PC-9 (cell line): Measurements from ENCODE around the gene AKT1. TPM values are rescaled to one million over a fixed set of nuclear protein-coding genes. Genes with fewer than 3 reads are reported as not detected.

ENCODE experiments used
- BruUV-seq: library from RNA; stranded (reverse); fragments of 400-500 nt; replicated peaks from 2 replicates; lab custom pipeline; 2021; lab: Mats Ljungman, UMichigan
- CTCF ChIA-PET: fragments of 300-600 bp; sonication (Branson Sonifier 250); formaldehyde crosslinking; loops from one replicate; lab custom pipeline; 2022; ENCODE audit warnings: antibody characterized with exemption; lab: Charles Lee
- POLR2A ChIA-PET: fragments of 300-600 bp; sonication (Branson Sonifier 250); formaldehyde crosslinking; loops from one replicate; lab custom pipeline; 2022; ENCODE audit warnings: antibody characterized with exemption; ENCODE audit not compliant: unreplicated experiment; lab: Charles Lee
- DNase-seq, 2 experiments: peaks; one replicate each; pipeline versions ENCODE4 v3.0.0 to v3.0.0-alpha.2; 2015 to 2022; ENCODE audit warnings: mixed read lengths in 1 of 2
- H2AFZ ChIP-seq: fragments of 200-600 bp; sonication (generic); 2 replicates; pipeline ENCODE4 v1.8.1; 2017; ENCODE audit warnings: antibody characterized with exemption
- H3F3A ChIP-seq: fragments of 200-600 bp; sonication (generic); 2 replicates; pipeline ENCODE4 v1.8.1; 2017; ENCODE audit warnings: antibody characterized with exemption, mild to moderate bottlenecking, low read depth; ENCODE audit not compliant: insufficient read depth
- H3K27ac ChIP-seq: fragments of 200-600 bp; sonication (generic); 2 replicates; pipeline ENCODE4 v1.6.1; 2016; ENCODE audit warnings: mixed run types
- H3K27me3 ChIP-seq: fragments of 200-600 bp; sonication (generic); 2 replicates; pipeline ENCODE4 v1.6.1; 2016; ENCODE audit warnings: low read depth, mixed run types; ENCODE audit not compliant: insufficient read depth
- H3K36me3 ChIP-seq: fragments of 200-600 bp; sonication (generic); 2 replicates; pipeline ENCODE4 v1.6.1; 2016; ENCODE audit warnings: low read depth, mixed run types
- H3K4me1 ChIP-seq: fragments of 200-600 bp; sonication (generic); replicated peaks from 2 replicates; pipeline ENCODE4 v1.6.1; 2016; ENCODE audit warnings: mixed run types; ENCODE audit not compliant: insufficient read depth
- H3K4me2 ChIP-seq: fragments of 200-600 bp; sonication (generic); 2 replicates; pipeline ENCODE4 v1.6.1; 2017; ENCODE audit warnings: mixed run types
- H3K4me3 ChIP-seq: fragments of 200-600 bp; sonication (generic); 2 replicates; pipeline ENCODE4 v1.6.1; 2016; ENCODE audit warnings: mixed run types
- H3K79me2 ChIP-seq: fragments of 200-600 bp; sonication (generic); 2 replicates; pipeline ENCODE4 v1.6.1; 2017; ENCODE audit warnings: low read depth, mixed run types
- H3K9me2 ChIP-seq: fragments of 200-600 bp; sonication (generic); 2 replicates; pipeline ENCODE4 v1.8.1; 2017; ENCODE audit warnings: mild to moderate bottlenecking; ENCODE audit not compliant: insufficient read depth
- H3K9me3 ChIP-seq: fragments of 200-600 bp; sonication (generic); 2 replicates; pipeline ENCODE4 v1.8.1; 2016; ENCODE audit warnings: low read depth; ENCODE audit not compliant: insufficient read depth
- H4K20me1 ChIP-seq: fragments of 200-600 bp; sonication (generic); 2 replicates; pipeline ENCODE4 v1.8.1; 2017; ENCODE audit not compliant: insufficient read depth
- CTCF ChIP-seq: fragments of 200-600 bp; sonication (generic); conservative IDR thresholded peaks from 2 replicates; pipeline ENCODE4 v1.6.1; 2017; ENCODE audit warnings: mixed run types, antibody characterized with exemption, mild to moderate bottlenecking, moderate library complexity
- EZH2 ChIP-seq: fragments of 200-600 bp; sonication (generic); IDR thresholded peaks from 2 replicates; pipeline ENCODE4 v1.8.0; 2017; ENCODE audit warnings: antibody characterized with exemption, low read depth
- intact Hi-C: fragments of 100-400 bp; cut with micrococcal nuclease; formaldehyde crosslinking; loops from one replicate; pipeline ENCODE4 v1.10.0; 2022; ENCODE audit not compliant: unreplicated experiment
- total RNA-seq: library from RNA; stranded (reverse); gene quantifications from 2 replicates; pipeline ENCODE4 v1.2.3, GENCODE V29; 2021

Gene AKT1
- total RNA-seq, 1 experiment from 2014 or later, result 107 TPM

GRCh38 chr14:104757681-104758392, 37.7 kb downstream of the AKT1 start:
- H3K27ac ChIP-seq, result no peak overlapping the region
- no peak overlapping the region for H3K4me2 ChIP-seq
- no peaks in the 10 kb centered on the region for H3K9me3 ChIP-seq
- peaks cover 9% of the 10 kb centered on the region for H3K4me1 ChIP-seq
- no peak overlapping the region for H3K4me3 ChIP-seq
- H4K20me1 ChIP-seq, result peaks cover 16% of the 10 kb centered on the region
- H3K79me2 ChIP-seq, result peaks cover 38% of the 10 kb centered on the region
- intact Hi-C loops, result no loop called here
- H3K27me3 ChIP-seq, result no peaks in the 10 kb centered on the region
- peaks cover 2% of the 10 kb centered on the region; the same call in 1 of the 2 replicates for H3F3A ChIP-seq
- POLR2A ChIA-PET, result no interaction called here
- CTCF ChIA-PET, result interaction anchor here (0.6 kb wide), 1 partner anchor 25 kb away, joined by 4 read pairs; no protein-coding TSS in a partner anchor
- H2AFZ ChIP-seq, result no peak overlapping the region
- no peaks in the 10 kb centered on the region for H3K9me2 ChIP-seq
- TF ChIP-seq CTCF, result no peak
- no peak for TF ChIP-seq EZH2
- no peak for DNase-seq
- no TSS peak for BruUV-seq
- H3K36me3 ChIP-seq, result peaks cover 6% of the 10 kb centered on the region; the same call in 1 of the 2 replicates

- Histone ChIP-seq H3K27me3 (no peaks in the 10 kb centered on the region), H3K4me2 (no peak overlapping the region), H3K79me2 (peaks cover 38% of the 10 kb centered on the region), H4K20me1 (peaks cover 16% of the 10 kb centered on the region), H3F3A (peaks cover 2% of the 10 kb centered on the region; the same call in 1 of the 2 replicates), H3K36me3 (peaks cover 6% of the 10 kb centered on the region; the same call in 1 of the 2 replicates), H3K9me3 (no peaks in the 10 kb centered on the region), H3K4me3 (no peak overlapping the region), H2AFZ (no peak overlapping the region), H3K27ac (no peak overlapping the region), H3K4me1 (peaks cover 9% of the 10 kb centered on the region), H3K9me2 (no peaks in the 10 kb centered on the region)
- CTCF ChIA-PET, result interaction anchor here (0.6 kb wide), 1 partner anchor 24 kb away, joined by 4 read pairs; no protein-coding TSS in a partner anchor
- DNase-seq, result no peak
- no TSS peak for BruUV-seq
- no peak for TF ChIP-seq EZH2
- TF ChIP-seq CTCF, result no peak
- intact Hi-C loops, result no loop called here
- POLR2A ChIA-PET, result no interaction called here
Measured at GRCh38 chr14:104757238-104757585, 38.3 kb downstream of the AKT1 start.

GRCh38 chr14:104756477-104757237, 38.9 kb downstream of the AKT1 start:
- no peaks in the 10 kb centered on the region for H3K27me3 ChIP-seq
- intact Hi-C loops, result no loop called here
- CTCF ChIA-PET, result no interaction called here

More at GRCh38 chr14:104756477-104757237, 38.9 kb downstream of the AKT1 start:
- Histone ChIP-seq H2AFZ (no peak overlapping the region), H3K9me3 (no peaks in the 10 kb centered on the region), H3F3A (peaks cover 2% of the 10 kb centered on the region; the same call in 1 of the 2 replicates), H3K27ac (no peak overlapping the region), H3K4me3 (no peak overlapping the region), H3K4me1 (peaks cover 9% of the 10 kb centered on the region), H4K20me1 (peaks cover 16% of the 10 kb centered on the region), H3K79me2 (peaks cover 38% of the 10 kb centered on the region), H3K36me3 (peaks cover 3% of the 10 kb centered on the region; the same call in 1 of the 2 replicates), H3K9me2 (no peaks in the 10 kb centered on the region), H3K4me2 (no peak overlapping the region)
- no TSS peak for BruUV-seq
- DNase-seq, result no peak
- POLR2A ChIA-PET, result no interaction called here
- TF ChIP-seq CTCF (no peak), EZH2 (no peak)
